A673 (cell line): ENCODE measurements around the gene C12orf50.

Experiments used
- CTCF ChIP-seq: fragments of 300-800, 200-600 bp; sonication (generic); conservative IDR thresholded peaks from 2 replicates; pipeline ENCODE4 v1.5.1; 2017; ENCODE audit warnings: low read depth, mild to moderate bottlenecking, antibody characterized with exemption, low read length, moderate library complexity, mixed read lengths
- EZH2 ChIP-seq: fragments of 200-600 bp; sonication (generic); IDR thresholded peaks from 2 replicates; pipeline ENCODE4 v1.6.1; 2017; ENCODE audit warnings: borderline replicate concordance, low read depth, mild to moderate bottlenecking, mixed read lengths, antibody characterized with exemption, low read length; ENCODE audit not compliant: poor library complexity, severe bottlenecking

GRCh38 chr12:87939182-87939581 is 90.0 kb downstream of the C12orf50 start:
- TF ChIP-seq CTCF (no peak), EZH2 (no peak)
